ENCODE data around the gene MBTD1. TPM values are rescaled to one million over a fixed set of nuclear protein-coding genes. Genes with fewer than 3 reads are reported as not detected.

MBTD1 gene
- total RNA-seq, 1 experiment from 2014 or later, result 20.4 TPM

GRCh38 chr17:51166198-51166986 lies 93.5 kb downstream of the MBTD1 start, which contains the start of gene NME2:
TSS of gene NME2 (plus strand) at chr17:51166411. CDS start at chr17:51166831, 420 bp downstream.
- no peaks in the 10 kb centered on the region for H3K9me2 ChIP-seq (ENCODE audit: insufficient read depth)
- peaks cover 34% of the 10 kb centered on the region for H4K20me1 ChIP-seq (ENCODE audit: insufficient read depth)
- H3K27me3 ChIP-seq (ENCODE audit: insufficient read depth, low read depth), result no peaks in the 10 kb centered on the region
- peak within 1 kb of the TSS; percentile 78 for H3K27ac ChIP-seq
- intact Hi-C loops (cut with micrococcal nuclease; ENCODE audit: unreplicated experiment), result loop anchor here (5.0 kb wide), 2 partner anchors 96 to 164 kb away; partner anchors contain the start of genes MBTD1 and UTP18
- POLR2A ChIA-PET (ENCODE audit: unreplicated experiment), result no interaction called here
- DNase-seq, result peak; percentile 79 to 90
- H2AFZ ChIP-seq, result peak within 1 kb of the TSS; percentile 94
- H3K4me3 ChIP-seq, result peak within 1 kb of the TSS; percentile 80
- H3K79me2 ChIP-seq (ENCODE audit: low read depth), result peaks cover 30% of the 10 kb centered on the region
- peak within 1 kb of the TSS; percentile 97 for H3K4me2 ChIP-seq
- H3K4me1 ChIP-seq (replicated peaks; ENCODE audit: insufficient read depth), result peaks cover 18% of the 10 kb centered on the region; the same call in 1 of the 2 replicates
- H3F3A ChIP-seq (ENCODE audit: insufficient read depth, low read depth), result peaks cover 75% of the 10 kb centered on the region
- no TSS peak for BruUV-seq (replicated peaks)
- H3K9me3 ChIP-seq (ENCODE audit: insufficient read depth, low read depth), result no peaks in the 10 kb centered on the region
- CTCF ChIA-PET, result interaction anchor here (0.6 kb wide), 1 partner anchor 139 kb away, joined by 3 read pairs; no protein-coding TSS in a partner anchor
- peaks cover 51% of the 10 kb centered on the region for H3K36me3 ChIP-seq (ENCODE audit: low read depth)
- TF ChIP-seq, protein P1, sequence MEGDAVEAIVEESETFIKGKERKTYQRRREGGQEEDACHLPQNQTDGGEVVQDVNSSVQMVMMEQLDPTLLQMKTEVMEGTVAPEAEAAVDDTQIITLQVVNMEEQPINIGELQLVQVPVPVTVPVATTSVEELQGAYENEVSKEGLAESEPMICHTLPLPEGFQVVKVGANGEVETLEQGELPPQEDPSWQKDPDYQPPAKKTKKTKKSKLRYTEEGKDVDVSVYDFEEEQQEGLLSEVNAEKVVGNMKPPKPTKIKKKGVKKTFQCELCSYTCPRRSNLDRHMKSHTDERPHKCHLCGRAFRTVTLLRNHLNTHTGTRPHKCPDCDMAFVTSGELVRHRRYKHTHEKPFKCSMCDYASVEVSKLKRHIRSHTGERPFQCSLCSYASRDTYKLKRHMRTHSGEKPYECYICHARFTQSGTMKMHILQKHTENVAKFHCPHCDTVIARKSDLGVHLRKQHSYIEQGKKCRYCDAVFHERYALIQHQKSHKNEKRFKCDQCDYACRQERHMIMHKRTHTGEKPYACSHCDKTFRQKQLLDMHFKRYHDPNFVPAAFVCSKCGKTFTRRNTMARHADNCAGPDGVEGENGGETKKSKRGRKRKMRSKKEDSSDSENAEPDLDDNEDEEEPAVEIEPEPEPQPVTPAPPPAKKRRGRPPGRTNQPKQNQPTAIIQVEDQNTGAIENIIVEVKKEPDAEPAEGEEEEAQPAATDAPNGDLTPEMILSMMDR (conservative IDR thresholded peaks at IDR 0.05), result no peak
- no peak for TF ChIP-seq EZH2 (IDR thresholded peaks at IDR 0.05; ENCODE audit: low read depth)

DNA sequence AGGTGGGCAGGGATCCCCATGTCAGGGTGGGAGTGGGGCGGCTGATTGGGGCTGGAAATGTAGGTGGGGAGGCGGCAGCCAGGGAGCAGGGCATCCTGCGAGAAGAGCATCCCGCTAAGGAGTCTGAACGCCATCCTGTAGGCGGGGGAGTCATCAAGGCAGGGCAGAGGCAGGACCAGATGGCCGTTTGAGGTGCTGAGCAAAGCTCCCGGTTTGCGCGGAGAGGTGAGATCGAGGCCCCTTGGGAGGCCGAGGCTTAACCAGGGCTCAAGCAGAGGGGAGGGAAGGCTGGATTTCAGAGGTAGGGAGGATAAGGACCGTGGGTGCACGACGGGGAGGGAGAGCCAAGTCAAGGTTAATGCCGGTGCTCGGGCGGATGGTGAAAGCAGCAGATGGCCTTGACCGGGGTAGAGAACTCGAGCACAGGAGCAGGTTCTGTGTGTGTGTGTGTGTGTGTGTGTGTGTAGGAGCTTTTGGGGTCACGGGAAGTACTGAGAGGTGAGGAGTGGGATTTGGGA lies 94.1 kb downstream of the MBTD1 start:
- no peaks in the 10 kb centered on the region for H3K9me3 ChIP-seq (ENCODE audit: insufficient read depth, low read depth)
- peaks cover 45% of the 10 kb centered on the region for H3K36me3 ChIP-seq (ENCODE audit: low read depth)
- peak overlapping the region; percentile 94 for H2AFZ ChIP-seq
- peaks cover 30% of the 10 kb centered on the region for H4K20me1 ChIP-seq (ENCODE audit: insufficient read depth)
- peaks cover 69% of the 10 kb centered on the region for H3F3A ChIP-seq (ENCODE audit: insufficient read depth, low read depth)
- peaks cover 30% of the 10 kb centered on the region for H3K79me2 ChIP-seq (ENCODE audit: low read depth)
- H3K4me3 ChIP-seq, result peak overlapping the region; percentile 80
- peak overlapping the region; percentile 97 for H3K4me2 ChIP-seq
- no peak for TF ChIP-seq EZH2 (IDR thresholded peaks at IDR 0.05; ENCODE audit: low read depth)
- TF ChIP-seq, protein P1 (conservative IDR thresholded peaks at IDR 0.05), result no peak
- peaks cover 18% of the 10 kb centered on the region; the same call in 1 of the 2 replicates for H3K4me1 ChIP-seq (replicated peaks; ENCODE audit: insufficient read depth)
- peak overlapping the region; percentile 64 for H3K27ac ChIP-seq
- no peak for DNase-seq
- no peaks in the 10 kb centered on the region for H3K9me2 ChIP-seq (ENCODE audit: insufficient read depth)
- ChIA-PET CTCF (interaction anchor here (0.5 to 0.6 kb wide), 2 partner anchors 138 to 369 kb away, joined by 3 to 4 read pairs; no protein-coding TSS in a partner anchor), POLR2A (ENCODE audit: unreplicated experiment) (no interaction called here)
- BruUV-seq (replicated peaks), result TSS peak; percentile 92
- no peaks in the 10 kb centered on the region for H3K27me3 ChIP-seq (ENCODE audit: insufficient read depth, low read depth)
- intact Hi-C loops (cut with micrococcal nuclease; ENCODE audit: unreplicated experiment), result loop anchor here (5.0 kb wide), 2 partner anchors 97 to 163 kb away; partner anchors contain the start of genes MBTD1 and UTP18

GRCh38 chr17:51164911-51165679 lies 94.8 kb downstream of the MBTD1 start:
- H3K27me3 ChIP-seq (ENCODE audit: insufficient read depth, low read depth), result no peaks in the 10 kb centered on the region
- no TSS peak for BruUV-seq (replicated peaks)
- TF ChIP-seq, protein P1 (conservative IDR thresholded peaks at IDR 0.05), result no peak
- TF ChIP-seq EZH2 (IDR thresholded peaks at IDR 0.05; ENCODE audit: low read depth), result no peak
- H3K36me3 ChIP-seq (ENCODE audit: low read depth), result peaks cover 40% of the 10 kb centered on the region
- no peak overlapping the region for H3K27ac ChIP-seq
- no peaks in the 10 kb centered on the region for H3K9me2 ChIP-seq (ENCODE audit: insufficient read depth)
- H3K4me1 ChIP-seq (replicated peaks; ENCODE audit: insufficient read depth), result peaks cover 18% of the 10 kb centered on the region; the same call in 1 of the 2 replicates
- H3K4me3 ChIP-seq, result peak overlapping the region; percentile 80; the same call in 1 of the 2 replicates
- no peaks in the 10 kb centered on the region for H3K9me3 ChIP-seq (ENCODE audit: insufficient read depth, low read depth)
- H2AFZ ChIP-seq, result 0 out of 2 replicates have a peak overlapping the region, but pooled peaks have one; percentile 94
- H3K79me2 ChIP-seq (ENCODE audit: low read depth), result peaks cover 30% of the 10 kb centered on the region
- peak overlapping the region; percentile 97 for H3K4me2 ChIP-seq
- ChIA-PET POLR2A (ENCODE audit: unreplicated experiment) (interaction anchor here (0.8 kb wide), 1 partner anchor 527 kb away, joined by 5 read pairs; no protein-coding TSS in a partner anchor), CTCF (interaction anchor here (0.5 kb wide), 1 partner anchor 368 kb away, joined by 4 read pairs; no protein-coding TSS in a partner anchor)
- peaks cover 63% of the 10 kb centered on the region for H3F3A ChIP-seq (ENCODE audit: insufficient read depth, low read depth)
- H4K20me1 ChIP-seq (ENCODE audit: insufficient read depth), result peaks cover 29% of the 10 kb centered on the region
- DNase-seq, result peak in 1 of 2 experiments; percentile 32
- intact Hi-C loops (cut with micrococcal nuclease; ENCODE audit: unreplicated experiment), result loop anchor here (5.0 kb wide), 2 partner anchors 97 to 163 kb away; partner anchors contain the start of genes MBTD1 and UTP18
